Hippocampal formation (tissue), 2 donors: ENCODE data around the gene CD276.

Source experiments
- DNase-seq, 2 donors: peaks; one replicate each; lab custom pipeline; 2025; lab: John Stamatoyannopoulos, UW

The CD276 gene

GRCh38 chr15:73747847-73748590 is 63.8 kb downstream of the CD276 start:
- no peak for DNase-seq

- DNase-seq = no peak
Measured at GRCh38 chr15:73748730-73749129, 64.5 kb downstream of the CD276 start.

GRCh38 chr15:73749533-73749932 is 65.3 kb downstream of the CD276 start:
- no peak for DNase-seq

GRCh38 chr15:73749971-73750370 is 65.8 kb downstream of the CD276 start:
- no peak for DNase-seq

- DNase-seq = no peak
Measured at GRCh38 chr15:73750438-73750837, 66.3 kb downstream of the CD276 start.

- no peak for DNase-seq
Measured at GRCh38 chr15:73750951-73751350, 66.8 kb downstream of the CD276 start.

- no peak for DNase-seq
Measured at GRCh38 chr15:73751511-73751898, 67.3 kb downstream of the CD276 start.

GRCh38 chr15:73751899-73752805 is 68.0 kb downstream of the CD276 start:
- DNase-seq = no peak

GRCh38 chr15:73752806-73753193 is 68.6 kb downstream of the CD276 start:
- DNase-seq = no peak

- peak in 1 of 2 donors; percentile 30 for DNase-seq
Measured at GRCh38 chr15:73753250-73754130, 69.3 kb downstream of the CD276 start, which contains the start of gene INSYN1. TSS of gene INSYN1 (minus strand) at chr15:73753351. CDS start at chr15:73751130, 2,221 bp downstream.

- no peak for DNase-seq
Measured at GRCh38 chr15:73754461-73754860, 70.3 kb downstream of the CD276 start.

- DNase-seq = no peak
Measured at GRCh38 chr15:73755481-73755880, 71.3 kb downstream of the CD276 start.

GRCh38 chr15:73755946-73756345 is 71.8 kb downstream of the CD276 start:
- DNase-seq = no peak

- no peak for DNase-seq
Measured at GRCh38 chr15:73756390-73756789, 72.2 kb downstream of the CD276 start.

GRCh38 chr15:73756947-73757513 is 72.8 kb downstream of the CD276 start:
- DNase-seq = no peak

- no peak for DNase-seq
Measured at GRCh38 chr15:73757571-73757970, 73.4 kb downstream of the CD276 start.

- DNase-seq = no peak
Measured at GRCh38 chr15:73758461-73758860, 74.3 kb downstream of the CD276 start.

GRCh38 chr15:73760330-73761329 is 76.4 kb downstream of the CD276 start:
- no peak for DNase-seq

- DNase-seq = no peak
Measured at GRCh38 chr15:73763931-73764330, 79.7 kb downstream of the CD276 start.
